PC-3 (cell line): ENCODE results near the gene GNB3. TPM values are rescaled to one million over a fixed set of nuclear protein-coding genes. Genes with fewer than 3 reads are reported as not detected.

Experiments
- ATAC-seq: fragments of 200-7000 bp; cut with Tn5 transposase; 2 replicates; pipeline ENCODE4 v1.9.1; 2020; ENCODE audit warnings: mild to moderate bottlenecking, moderate library complexity
- BruUV-seq: library from RNA; stranded (reverse); fragments of 400-500 nt; replicated peaks from 2 replicates; lab custom pipeline; 2021; lab: Mats Ljungman, UMichigan
- CTCF ChIA-PET: fragments of 300-600 bp; sonication (Branson Sonifier 250); formaldehyde crosslinking; loops from one replicate; lab custom pipeline; 2022; ENCODE audit warnings: antibody characterized with exemption; lab: Charles Lee
- POLR2A ChIA-PET: fragments of 300-600 bp; sonication (Branson Sonifier 250); formaldehyde crosslinking; loops from one replicate; lab custom pipeline; 2022; ENCODE audit warnings: antibody characterized with exemption; ENCODE audit not compliant: unreplicated experiment; lab: Charles Lee
- DNase-seq: peaks from one replicate; pipeline ENCODE4 v3.0.0-alpha.2; 2015
- H2AFZ ChIP-seq: fragments of 300-600 bp; sonication (generic); 2 replicates; pipeline ENCODE4 v1.6.0; 2016; ENCODE audit warnings: antibody characterized with exemption, low read length
- H3F3A ChIP-seq: fragments of 300-600 bp; sonication (generic); one replicate; pipeline ENCODE4 v1.6.0; 2017; ENCODE audit warnings: antibody characterized with exemption, low read length, control low read depth, mild to moderate bottlenecking; ENCODE audit not compliant: unreplicated experiment
- H3K27ac ChIP-seq: fragments of 300-600 bp; sonication (generic); 2 replicates; pipeline ENCODE4 v1.5.1; 2016; ENCODE audit warnings: mild to moderate bottlenecking, low read length
- H3K27me3 ChIP-seq: fragments of 300-600 bp; sonication (generic); 2 replicates; pipeline ENCODE4 v1.6.1; 2016; ENCODE audit warnings: low read length, mixed read lengths
- H3K36me3 ChIP-seq: fragments of 300-600 bp; sonication (generic); 2 replicates; pipeline ENCODE4 v1.6.1; 2016; ENCODE audit warnings: low read depth, mixed run types, low read length, mixed read lengths
- H3K4me1 ChIP-seq: fragments of 300-600 bp; sonication (generic); 2 replicates; pipeline ENCODE4 v1.5.1; 2016; ENCODE audit warnings: low read length; ENCODE audit not compliant: insufficient read depth
- H3K4me2 ChIP-seq: fragments of 300-600 bp; sonication (generic); 2 replicates; pipeline ENCODE4 v1.6.0; 2016; ENCODE audit warnings: low read length
- H3K4me3 ChIP-seq: fragments of 300-600 bp; sonication (generic); 2 replicates; pipeline ENCODE4 v1.5.1; 2016; ENCODE audit warnings: mild to moderate bottlenecking, low read length, mixed read lengths
- H3K79me2 ChIP-seq: fragments of 300-600 bp; sonication (generic); 2 replicates; pipeline ENCODE4 v1.6.1; 2017; ENCODE audit warnings: low read length, mixed read lengths
- H3K9ac ChIP-seq: fragments of 300-600 bp; sonication (generic); 2 replicates; pipeline ENCODE4 v1.6.0; 2016; ENCODE audit warnings: mild to moderate bottlenecking, low read length
- H3K9me2 ChIP-seq: fragments of 300-600 bp; sonication (generic); replicated peaks from 2 replicates; pipeline ENCODE4 v1.6.1; 2016; ENCODE audit warnings: mixed run types, low read length, mixed read lengths
- H3K9me3 ChIP-seq: fragments of 300-600 bp; sonication (generic); 2 replicates; pipeline ENCODE4 v1.6.1; 2016; ENCODE audit warnings: low read length, mixed read lengths
- H4K20me1 ChIP-seq: fragments of 300-600 bp; sonication (generic); 2 replicates; pipeline ENCODE4 v1.6.1; 2016; ENCODE audit warnings: low read length, mixed read lengths
- EZH2 ChIP-seq: fragments of 300-600 bp; sonication (generic); IDR thresholded peaks from one replicate; pipeline ENCODE4 v1.6.1; 2017; ENCODE audit warnings: antibody characterized with exemption, mild to moderate bottlenecking, low read length; ENCODE audit not compliant: unreplicated experiment
- EZH2phosphoT487 ChIP-seq: fragments of 300-600 bp; sonication (generic); IDR thresholded peaks from 2 replicates; pipeline ENCODE4 v1.6.1; 2018; ENCODE audit warnings: mild to moderate bottlenecking, antibody characterized with exemption, low read length, borderline replicate concordance
- intact Hi-C: fragments of 100-400 bp; cut with micrococcal nuclease; formaldehyde crosslinking; loops from 2 replicates; pipeline ENCODE4 v1.9.0; 2023
- total RNA-seq: library from RNA; depleted of rRNA; stranded (reverse); fragments of >200 nt; gene quantifications from 2 replicates; pipeline ENCODE4 v1.2.3, GENCODE V29; 2014
- TF ChIP-seq, protein P1 (sequence below): fragments of 300-600 bp; sonication (generic); conservative IDR thresholded peaks from 2 replicates; pipeline ENCODE4 v1.5.1; 2017; ENCODE audit warnings: antibody characterized with exemption, low read depth, mild to moderate bottlenecking, low read length

GNB3 gene
- total RNA-seq, 1 experiment from 2014 or later = not detected

DNA sequence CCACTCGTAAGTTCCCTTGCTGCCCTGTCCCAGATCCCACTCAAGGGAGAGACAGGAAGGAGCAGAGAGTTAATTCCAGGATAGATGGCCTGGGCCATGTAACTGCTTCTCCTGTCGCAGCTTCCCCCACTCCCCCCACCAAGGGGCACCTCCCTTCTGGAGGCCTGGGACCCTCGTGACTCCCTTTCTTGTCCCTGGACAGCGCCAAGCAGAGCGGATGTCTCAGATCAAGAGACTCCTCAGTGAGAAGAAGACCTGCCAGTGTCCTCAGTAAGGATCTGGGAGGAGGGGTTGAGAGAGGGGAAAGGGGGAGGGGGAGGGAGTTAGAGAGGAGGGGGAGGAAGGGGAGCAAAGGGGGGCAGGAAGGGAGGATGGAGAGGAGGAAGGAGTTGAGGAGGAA is 22.1 kb upstream of the GNB3 start:
- Histone ChIP-seq H3K27ac (no peak overlapping the region), H3K79me2 (no peaks in the 10 kb centered on the region), H3K36me3 (no peaks in the 10 kb centered on the region), H4K20me1 (no peaks in the 10 kb centered on the region), H3K4me3 (no peak overlapping the region), H3F3A (no peaks in the 10 kb centered on the region), H3K4me1 (no peaks in the 10 kb centered on the region), H3K4me2 (no peak overlapping the region), H3K9ac (no peak overlapping the region), H3K9me3 (no peaks in the 10 kb centered on the region), H2AFZ (no peak overlapping the region), H3K27me3 (no peaks in the 10 kb centered on the region), H3K9me2 (no peaks in the 10 kb centered on the region)
- ATAC-seq (no peak), DNase-seq (no peak)
- BruUV-seq = no TSS peak
- POLR2A ChIA-PET = no interaction called here
- intact Hi-C loops = no loop called here
- CTCF ChIA-PET = no interaction called here
- TF ChIP-seq EZH2phosphoT487 (no peak), EZH2 (no peak)
- TF ChIP-seq, protein P1, sequence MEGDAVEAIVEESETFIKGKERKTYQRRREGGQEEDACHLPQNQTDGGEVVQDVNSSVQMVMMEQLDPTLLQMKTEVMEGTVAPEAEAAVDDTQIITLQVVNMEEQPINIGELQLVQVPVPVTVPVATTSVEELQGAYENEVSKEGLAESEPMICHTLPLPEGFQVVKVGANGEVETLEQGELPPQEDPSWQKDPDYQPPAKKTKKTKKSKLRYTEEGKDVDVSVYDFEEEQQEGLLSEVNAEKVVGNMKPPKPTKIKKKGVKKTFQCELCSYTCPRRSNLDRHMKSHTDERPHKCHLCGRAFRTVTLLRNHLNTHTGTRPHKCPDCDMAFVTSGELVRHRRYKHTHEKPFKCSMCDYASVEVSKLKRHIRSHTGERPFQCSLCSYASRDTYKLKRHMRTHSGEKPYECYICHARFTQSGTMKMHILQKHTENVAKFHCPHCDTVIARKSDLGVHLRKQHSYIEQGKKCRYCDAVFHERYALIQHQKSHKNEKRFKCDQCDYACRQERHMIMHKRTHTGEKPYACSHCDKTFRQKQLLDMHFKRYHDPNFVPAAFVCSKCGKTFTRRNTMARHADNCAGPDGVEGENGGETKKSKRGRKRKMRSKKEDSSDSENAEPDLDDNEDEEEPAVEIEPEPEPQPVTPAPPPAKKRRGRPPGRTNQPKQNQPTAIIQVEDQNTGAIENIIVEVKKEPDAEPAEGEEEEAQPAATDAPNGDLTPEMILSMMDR = no peak

DNA sequence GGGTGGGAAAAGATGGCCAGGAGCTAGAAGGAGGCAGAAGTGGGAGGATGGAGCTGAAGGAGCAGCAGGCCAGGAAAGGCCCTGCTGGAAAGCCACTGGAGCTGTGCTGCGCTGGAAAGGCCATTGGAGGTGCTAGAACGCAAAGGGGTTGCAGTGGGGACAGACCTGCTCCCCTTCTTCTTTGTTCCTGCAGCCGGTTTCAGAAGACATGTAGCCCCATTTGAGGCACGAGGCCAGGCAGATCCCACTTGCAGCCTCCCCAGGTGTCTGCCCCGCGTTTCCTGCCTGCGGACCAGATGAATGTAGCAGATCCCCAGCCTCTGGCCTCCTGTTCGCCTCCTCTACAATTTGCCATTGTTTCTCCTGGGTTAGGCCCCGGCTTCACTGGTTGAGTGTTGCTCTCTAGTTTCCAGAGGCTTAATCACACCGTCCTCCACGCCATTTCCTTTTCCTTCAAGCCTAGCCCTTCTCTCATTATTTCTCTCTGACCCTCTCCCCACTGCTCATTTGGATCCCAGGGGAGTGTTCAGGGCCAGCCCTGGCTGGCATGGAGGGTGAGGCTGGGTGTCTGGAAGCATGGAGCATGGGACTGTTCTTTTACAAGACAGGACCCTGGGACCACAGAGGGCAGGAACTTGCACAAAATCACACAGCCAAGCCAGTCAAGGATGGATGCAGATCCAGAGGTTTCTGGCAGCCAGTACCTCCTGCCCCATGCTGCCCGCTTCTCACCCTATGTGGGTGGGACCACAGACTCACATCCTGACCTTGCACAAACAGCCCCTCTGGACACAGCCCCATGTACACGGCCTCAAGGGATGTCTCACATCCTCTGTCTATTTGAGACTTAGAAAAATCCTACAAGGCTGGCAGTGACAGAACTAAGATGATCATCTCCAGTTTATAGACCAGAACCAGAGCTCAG is 21.4 kb upstream of the GNB3 start:
- H4K20me1 ChIP-seq = no peaks in the 10 kb centered on the region
- no peaks in the 10 kb centered on the region for H3K9me2 ChIP-seq
- no peaks in the 10 kb centered on the region for H3K4me1 ChIP-seq
- no peak overlapping the region for H3K9ac ChIP-seq
- H3K4me2 ChIP-seq = no peak overlapping the region
- POLR2A ChIA-PET = no interaction called here
- H3K27me3 ChIP-seq = no peaks in the 10 kb centered on the region
- H2AFZ ChIP-seq = no peak overlapping the region
- no peak for DNase-seq
- no peaks in the 10 kb centered on the region for H3F3A ChIP-seq
- no peaks in the 10 kb centered on the region for H3K36me3 ChIP-seq
- no peaks in the 10 kb centered on the region for H3K79me2 ChIP-seq
- CTCF ChIA-PET = no interaction called here
- H3K27ac ChIP-seq = no peak overlapping the region
- BruUV-seq = no TSS peak
- intact Hi-C loops = no loop called here
- H3K9me3 ChIP-seq = no peaks in the 10 kb centered on the region
- no peak for TF ChIP-seq EZH2
- TF ChIP-seq EZH2phosphoT487 = no peak
- TF ChIP-seq, protein P1 = no peak
- H3K4me3 ChIP-seq = no peak overlapping the region
- ATAC-seq = no peak; the same call in 1 of the 2 replicates

DNA sequence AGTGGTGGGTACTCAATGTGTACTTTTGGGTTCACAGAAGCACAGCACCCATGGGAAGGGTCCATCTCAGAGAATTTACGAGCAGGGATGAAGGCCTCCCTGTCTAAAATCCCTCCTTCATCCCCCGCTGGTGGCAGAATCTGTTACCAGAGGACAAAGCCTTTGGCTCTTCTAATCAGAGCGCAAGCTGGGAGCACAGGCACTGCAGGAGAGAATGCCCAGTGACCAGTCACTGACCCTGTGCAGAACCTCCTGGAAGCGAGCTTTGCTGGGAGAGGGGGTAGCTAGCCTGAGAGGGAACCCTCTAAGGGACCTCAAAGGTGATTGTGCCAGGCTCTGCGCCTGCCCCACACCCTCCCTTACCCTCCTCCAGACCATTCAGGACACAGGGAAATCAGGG is 20.6 kb upstream of the GNB3 start:
- TF ChIP-seq EZH2 (no peak), EZH2phosphoT487 (no peak)
- TF ChIP-seq, protein P1 = no peak
- intact Hi-C loops = no loop called here
- no peaks in the 10 kb centered on the region for H3K79me2 ChIP-seq
- H3K36me3 ChIP-seq = no peaks in the 10 kb centered on the region
- no peaks in the 10 kb centered on the region for H3F3A ChIP-seq
- H3K9me3 ChIP-seq = no peaks in the 10 kb centered on the region
- H4K20me1 ChIP-seq = no peaks in the 10 kb centered on the region
- no peak overlapping the region for H3K27ac ChIP-seq
- BruUV-seq = no TSS peak
- H2AFZ ChIP-seq = no peak overlapping the region
- H3K9ac ChIP-seq = no peak overlapping the region
- ChIA-PET POLR2A (no interaction called here), CTCF (no interaction called here)
- DNase-seq (no peak), ATAC-seq (no peak)
- H3K9me2 ChIP-seq = no peaks in the 10 kb centered on the region
- H3K4me1 ChIP-seq = no peaks in the 10 kb centered on the region
- H3K27me3 ChIP-seq = no peaks in the 10 kb centered on the region
- H3K4me3 ChIP-seq = no peak overlapping the region
- H3K4me2 ChIP-seq = no peak overlapping the region
